IgD-negative memory B cell (primary cell): Measurements from ENCODE around the gene ARHGEF2. TPM values are rescaled to one million over a fixed set of nuclear protein-coding genes. Genes with fewer than 3 reads are reported as not detected.
"Not testable (repeated sequence)": the region's sequence is repeated elsewhere in the genome, so short reads cannot be mapped to it uniquely, and the experiment has no call there.

Source experiments
- H3K27ac Mint-ChIP-seq, 3 donors: one replicate each; pipeline ENCODE4 v1.8.0; 2020 to 2022; ENCODE audit warnings: mild to moderate bottlenecking in 3 of 3, mixed read lengths in 3 of 3, moderate library complexity in 1 of 3
- H3K27me3 Mint-ChIP-seq: one replicate; pipeline ENCODE4 v1.8.0; 2021; ENCODE audit warnings: mixed read lengths
- H3K36me3 Mint-ChIP-seq: one replicate; pipeline ENCODE4 v1.8.0; 2020; ENCODE audit warnings: mild to moderate bottlenecking, mixed read lengths
- H3K4me1 Mint-ChIP-seq, 3 donors: one replicate each; pipeline ENCODE4 v1.8.0; 2020 to 2022; ENCODE audit warnings: mixed read lengths in 3 of 3, mild to moderate bottlenecking in 1 of 3
- H3K4me3 Mint-ChIP-seq, 4 donors: one replicate each; pipeline ENCODE4 v1.8.0; 2020 to 2022; ENCODE audit warnings: mild to moderate bottlenecking in 4 of 4, mixed read lengths in 4 of 4, moderate library complexity in 3 of 4
- H3K9me3 Mint-ChIP-seq, 3 donors: one replicate each; pipeline ENCODE4 v1.8.0; 2020 to 2021; ENCODE audit warnings: mixed read lengths in 3 of 3, mild to moderate bottlenecking in 1 of 3
- polyA plus RNA-seq: library from polyadenylated mRNA; unstranded; fragments of 300-500 nt; fragmentation: Illumina TruSeq; gene quantifications from one replicate; pipeline ENCODE4 v1.2.3, GENCODE V29; 2021

The ARHGEF2 gene
- polyA plus RNA-seq, 1 donor from 2014 or later: 43.9 TPM

GRCh38 chr1:156002188-156002911 is 24.0 kb upstream of the ARHGEF2 start:
- H3K27ac Mint-ChIP-seq: no peak overlapping the region
- no peak overlapping the region for H3K4me3 Mint-ChIP-seq
- H3K9me3 Mint-ChIP-seq: no peaks in the 10 kb centered on the region
- peaks cover 0 to 2% (median 0%) of the 10 kb centered on the region in 3 donors for H3K4me1 Mint-ChIP-seq
- peaks cover 3% of the 10 kb centered on the region for H3K36me3 Mint-ChIP-seq
- H3K27me3 Mint-ChIP-seq: peaks cover 2% of the 10 kb centered on the region

GRCh38 chr1:156001662-156002171 is 23.4 kb upstream of the ARHGEF2 start:
- peaks cover 0 to 2% (median 0%) of the 10 kb centered on the region in 3 donors for H3K4me1 Mint-ChIP-seq
- H3K4me3 Mint-ChIP-seq: no peak overlapping the region
- H3K9me3 Mint-ChIP-seq: no peaks in the 10 kb centered on the region
- H3K36me3 Mint-ChIP-seq: peaks cover 3% of the 10 kb centered on the region
- H3K27ac Mint-ChIP-seq: peak overlapping the region in 1 of 3 donors; percentile 71
- H3K27me3 Mint-ChIP-seq: peaks cover 2% of the 10 kb centered on the region

GRCh38 chr1:156001021-156001661 is 22.8 kb upstream of the ARHGEF2 start:
- peaks cover 3% of the 10 kb centered on the region for H3K36me3 Mint-ChIP-seq
- H3K27ac Mint-ChIP-seq: peak overlapping the region in 1 of 3 donors; percentile 71
- peaks cover 2% of the 10 kb centered on the region for H3K27me3 Mint-ChIP-seq
- H3K4me3 Mint-ChIP-seq: no peak overlapping the region
- no peaks in the 10 kb centered on the region for H3K9me3 Mint-ChIP-seq
- H3K4me1 Mint-ChIP-seq: peaks cover 0 to 2% (median 0%) of the 10 kb centered on the region in 3 donors

- Mint-ChIP-seq H3K27ac (no peak overlapping the region), H3K27me3 (peaks cover 2% of the 10 kb centered on the region), H3K36me3 (peaks cover 3% of the 10 kb centered on the region), H3K4me3 (no peak overlapping the region), H3K4me1 (peaks cover 0 to 2% (median 0%) of the 10 kb centered on the region in 3 donors), H3K9me3 (no peaks in the 10 kb centered on the region)
Observed at GRCh38 chr1:155999964-156000363, 21.6 kb upstream of the ARHGEF2 start.

GRCh38 chr1:155996166-155996565 is 17.8 kb upstream of the ARHGEF2 start:
- H3K4me3 Mint-ChIP-seq: no peak overlapping the region
- no peaks in the 10 kb centered on the region for H3K4me1 Mint-ChIP-seq
- H3K27me3 Mint-ChIP-seq: peaks cover 1% of the 10 kb centered on the region
- peaks cover 3% of the 10 kb centered on the region for H3K36me3 Mint-ChIP-seq
- no peaks in the 10 kb centered on the region for H3K9me3 Mint-ChIP-seq
- peak overlapping the region in 1 of 3 donors; percentile 73 for H3K27ac Mint-ChIP-seq

GRCh38 chr1:155993595-155993994 is 15.2 kb upstream of the ARHGEF2 start:
- H3K9me3 Mint-ChIP-seq: no peaks in the 10 kb centered on the region
- no peaks in the 10 kb centered on the region for H3K36me3 Mint-ChIP-seq
- H3K27me3 Mint-ChIP-seq: peaks cover 1% of the 10 kb centered on the region
- H3K4me3 Mint-ChIP-seq: no peak overlapping the region
- no peak overlapping the region for H3K27ac Mint-ChIP-seq
- H3K4me1 Mint-ChIP-seq: peaks cover 10 to 16% (median 13%) of the 10 kb centered on the region in 3 donors

- no peaks in the 10 kb centered on the region for H3K9me3 Mint-ChIP-seq
- no peaks in the 10 kb centered on the region for H3K36me3 Mint-ChIP-seq
- H3K4me3 Mint-ChIP-seq: peak overlapping the region in 1 of 4 donors; percentile 5
- peak overlapping the region in 2 of 3 donors; percentile 59 to 77 for H3K27ac Mint-ChIP-seq
- peaks cover 1% of the 10 kb centered on the region for H3K27me3 Mint-ChIP-seq
- H3K4me1 Mint-ChIP-seq: peaks cover 10 to 16% (median 13%) of the 10 kb centered on the region in 3 donors
Observed at GRCh38 chr1:155990005-155990739, 11.8 kb upstream of the ARHGEF2 start.

- Mint-ChIP-seq H3K4me3 (peak overlapping the region in 1 of 4 donors; percentile 55), H3K36me3 (no peaks in the 10 kb centered on the region), H3K9me3 (no peaks in the 10 kb centered on the region), H3K27me3 (no peaks in the 10 kb centered on the region), H3K27ac (peak overlapping the region in 2 of 3 donors; percentile 59 to 87), H3K4me1 (peaks cover 12 to 18% (median 13%) of the 10 kb centered on the region in 3 donors)
Observed at GRCh38 chr1:155989242-155990004, 11.1 kb upstream of the ARHGEF2 start.

- H3K9me3 Mint-ChIP-seq, H3K27me3 Mint-ChIP-seq, H3K27ac Mint-ChIP-seq, H3K36me3 Mint-ChIP-seq: not testable (repeated sequence)
- Mint-ChIP-seq H3K4me3 (peak overlapping the region in 1 of 4 donors; percentile 9), H3K4me1 (peaks cover 40 to 52% (median 46%) of the 10 kb centered on the region in 3 donors)
Observed at GRCh38 chr1:155984903-155985645, 6.7 kb upstream of the ARHGEF2 start.

- H3K4me3 Mint-ChIP-seq: peak overlapping the region in 2 of 4 donors; percentile 84 to 99
- peaks cover 38 to 50% (median 44%) of the 10 kb centered on the region in 3 donors for H3K4me1 Mint-ChIP-seq
- peak overlapping the region; percentile 87 to 97 (median 95) for H3K27ac Mint-ChIP-seq
- no peaks in the 10 kb centered on the region for H3K9me3 Mint-ChIP-seq
- H3K36me3 Mint-ChIP-seq: peaks cover 6% of the 10 kb centered on the region
- no peaks in the 10 kb centered on the region for H3K27me3 Mint-ChIP-seq
Observed at GRCh38 chr1:155984341-155984740, 6.0 kb upstream of the ARHGEF2 start.

GRCh38 chr1:155983191-155984024 is 5.1 kb upstream of the ARHGEF2 start:
- Mint-ChIP-seq H3K4me3 (peak overlapping the region; percentile 63 to 99 (median 92)), H3K4me1 (peaks cover 32 to 45% (median 42%) of the 10 kb centered on the region in 3 donors), H3K27ac (peak overlapping the region; percentile 87 to 97 (median 95)), H3K27me3 (no peaks in the 10 kb centered on the region), H3K9me3 (no peaks in the 10 kb centered on the region), H3K36me3 (peaks cover 6% of the 10 kb centered on the region)

- peaks cover 6% of the 10 kb centered on the region for H3K36me3 Mint-ChIP-seq
- H3K9me3 Mint-ChIP-seq: no peaks in the 10 kb centered on the region
- H3K4me3 Mint-ChIP-seq: peak overlapping the region; percentile 84 to 99 (median 96)
- no peaks in the 10 kb centered on the region for H3K27me3 Mint-ChIP-seq
- peak overlapping the region; percentile 87 to 97 (median 95) for H3K27ac Mint-ChIP-seq
- peaks cover 32 to 45% (median 44%) of the 10 kb centered on the region in 3 donors for H3K4me1 Mint-ChIP-seq
Observed at GRCh38 chr1:155982106-155982505, 3.8 kb upstream of the ARHGEF2 start.
